Gastrocnemius medialis (tissue), 4 donors: ENCODE data around the gene EPHB6.

Experiments
- CTCF ChIP-seq, 5 experiments: fragments of 450-650 bp in 3 of 5; fragments of 200-600 bp in 2 of 5; sonication (generic) in 2 of 5; IDR thresholded peaks in 4 of 5; conservative IDR thresholded peaks in 1 of 5; 1 replicate in 4 of 5; 2 replicates in 1 of 5; pipeline ENCODE4 v1.5.1; 2016 to 2019; ENCODE audit warnings: antibody characterized with exemption in 5 of 5, mild to moderate bottlenecking in 3 of 5, moderate library complexity in 3 of 5
- POLR2A ChIP-seq, 2 donors: fragments of 450-650 bp; IDR thresholded peaks; one replicate each; pipeline ENCODE4 v1.6.1; 2017; ENCODE audit warnings: antibody characterized with exemption in 2 of 2, mild to moderate bottlenecking in 2 of 2, moderate library complexity in 2 of 2

- no peak for TF ChIP-seq POLR2A (IDR thresholded peaks at IDR 0.05)
- no peak for TF ChIP-seq CTCF (IDR thresholded peaks at IDR 0.05 in 4 of 5, conservative IDR thresholded peaks at IDR 0.05 in 1 of 5)
Observed at GRCh38 chr7:142813699-142814098, 41.2 kb upstream of the EPHB6 start.
